ENCODE data around the gene TBC1D22B.

GRCh38 chr6:37208793-37209192, 48.8 kb upstream of the TBC1D22B start:
- no peak for TF ChIP-seq CTCF (IDR thresholded peaks at IDR 0.05)
- TF ChIP-seq POLR2A (IDR thresholded peaks at IDR 0.05), result no peak

Measured in lower leg skin (tissue), 3 donors.